Measurements from ENCODE around the gene CACNA1C.
A peak's percentile ranks its signal among the peaks of the same experiment; 100 is the strongest.

The CACNA1C gene

DNA sequence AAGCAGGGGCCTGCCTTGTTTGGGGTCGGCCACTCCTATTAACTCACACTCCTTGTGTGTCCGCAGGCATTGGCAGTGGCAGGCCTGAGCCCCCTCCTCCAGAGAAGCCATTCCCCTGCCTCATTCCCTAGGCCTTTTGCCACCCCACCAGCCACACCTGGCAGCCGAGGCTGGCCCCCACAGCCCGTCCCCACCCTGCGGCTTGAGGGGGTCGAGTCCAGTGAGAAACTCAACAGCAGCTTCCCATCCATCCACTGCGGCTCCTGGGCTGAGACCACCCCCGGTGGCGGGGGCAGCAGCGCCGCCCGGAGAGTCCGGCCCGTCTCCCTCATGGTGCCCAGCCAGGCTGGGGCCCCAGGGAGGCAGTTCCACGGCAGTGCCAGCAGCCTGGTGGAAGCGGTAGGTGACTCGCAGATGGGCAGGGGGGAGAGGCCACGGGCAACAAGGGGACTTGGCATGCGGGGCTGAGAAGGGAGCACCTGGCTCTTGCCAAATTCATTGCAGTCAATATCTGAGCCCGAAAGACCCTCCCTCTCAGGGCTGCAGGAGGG lies 635.7 kb downstream of the CACNA1C start:
- DNase-seq (ENCODE audit: low read depth in 2 of 2) = no peak

GRCh38 chr12:2689393-2689792 lies 636.6 kb downstream of the CACNA1C start:
- no peak for DNase-seq (ENCODE audit: low read depth in 2 of 2)

DNA sequence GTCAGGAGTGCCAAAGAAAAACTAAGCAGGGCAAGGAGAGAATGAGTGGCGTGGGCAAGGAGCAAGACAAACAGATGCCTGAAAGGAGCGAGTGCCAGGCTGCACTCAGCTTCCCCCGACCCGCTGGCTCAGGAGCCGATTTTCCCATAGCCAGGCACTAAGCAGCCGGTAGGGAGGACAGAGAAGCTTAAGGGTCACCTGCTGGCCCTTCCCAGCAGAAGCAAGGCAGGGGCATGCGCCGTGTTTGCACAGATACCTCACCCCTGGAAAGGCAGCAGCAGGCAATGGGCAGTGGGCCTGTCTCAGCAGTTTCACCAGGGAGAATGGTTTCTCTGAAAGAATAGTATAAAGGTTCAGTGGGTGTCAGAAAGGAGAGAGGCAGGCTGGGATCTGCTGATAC lies 637.1 kb downstream of the CACNA1C start:
- DNase-seq (ENCODE audit: low read depth in 2 of 2) = no peak

GRCh38 chr12:2690348-2691005 lies 637.7 kb downstream of the CACNA1C start:
- DNase-seq (ENCODE audit: low read depth in 2 of 2) = no peak

DNA sequence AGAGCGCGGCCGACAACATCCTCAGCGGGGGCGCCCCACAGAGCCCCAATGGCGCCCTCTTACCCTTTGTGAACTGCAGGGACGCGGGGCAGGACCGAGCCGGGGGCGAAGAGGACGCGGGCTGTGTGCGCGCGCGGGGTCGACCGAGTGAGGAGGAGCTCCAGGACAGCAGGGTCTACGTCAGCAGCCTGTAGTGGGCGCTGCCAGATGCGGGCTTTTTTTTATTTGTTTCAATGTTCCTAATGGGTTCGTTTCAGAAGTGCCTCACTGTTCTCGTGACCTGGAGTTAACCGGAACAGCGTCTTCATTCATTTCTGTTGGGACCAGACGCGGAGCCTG lies 638.2 kb downstream of the CACNA1C start:
- peak; percentile 34 to 49 for DNase-seq (ENCODE audit: low read depth in 2 of 2)

GRCh38 chr12:2691345-2692071 lies 638.7 kb downstream of the CACNA1C start:
- DNase-seq (ENCODE audit: low read depth in 2 of 2) = peak; percentile 22 to 29

DNA sequence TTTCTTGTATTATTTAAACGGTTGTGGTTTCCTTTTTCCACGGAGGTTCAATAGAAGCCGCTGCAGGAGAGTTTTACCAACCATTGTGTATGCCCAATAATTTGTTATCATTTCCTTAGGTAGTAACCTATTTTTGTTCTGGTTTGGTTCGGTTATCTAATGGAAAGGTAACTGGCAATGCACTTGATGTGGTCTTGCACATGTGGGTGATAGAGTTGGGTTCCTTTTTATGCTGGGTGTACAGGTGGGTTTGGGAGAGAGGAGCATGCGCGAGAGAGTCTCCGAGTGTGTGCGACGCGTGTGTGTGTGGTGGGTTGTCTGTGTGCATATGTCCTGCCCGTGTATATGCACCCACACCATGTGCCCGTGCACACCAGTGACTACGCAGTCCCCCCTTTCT lies 639.3 kb downstream of the CACNA1C start:
- no peak for DNase-seq (ENCODE audit: low read depth in 2 of 2)

GRCh38 chr12:2693244-2693860 lies 640.6 kb downstream of the CACNA1C start:
- no peak for DNase-seq (ENCODE audit: low read depth in 2 of 2)

DNA sequence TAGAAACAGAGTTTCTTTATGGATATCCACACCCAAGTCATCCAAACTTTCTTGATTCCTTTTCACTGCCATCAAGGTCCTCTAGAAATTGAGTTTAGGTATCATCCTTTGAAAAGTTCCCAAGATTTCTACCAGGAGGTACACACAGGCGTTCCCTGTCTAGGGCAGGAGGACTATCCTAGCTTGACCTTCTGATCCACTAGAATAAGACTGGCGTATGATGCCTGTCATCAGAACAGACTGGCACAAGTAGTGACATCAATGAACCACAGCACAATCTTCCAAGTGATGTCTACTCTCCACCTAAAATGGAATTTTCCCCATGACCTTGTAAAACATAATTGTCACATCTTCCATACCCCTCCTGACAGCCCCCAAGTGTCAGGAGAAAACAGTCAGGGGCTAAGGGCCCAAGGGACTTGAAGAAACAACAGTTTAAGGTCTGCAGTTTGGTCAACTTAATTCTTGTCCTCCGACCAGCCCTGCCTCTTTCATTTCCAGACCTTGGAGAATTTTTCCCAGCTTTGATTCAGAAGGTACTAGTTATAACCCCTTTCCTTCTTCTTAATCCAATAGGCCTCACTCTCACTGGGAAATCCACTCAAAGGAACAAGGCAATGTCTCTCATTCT lies 641.3 kb downstream of the CACNA1C start:
- DNase-seq (ENCODE audit: low read depth in 2 of 2) = no peak

- no peak for DNase-seq (ENCODE audit: low read depth in 2 of 2)
Observed at GRCh38 chr12:2696136-2696535, 643.3 kb downstream of the CACNA1C start.

- no peak for DNase-seq (ENCODE audit: low read depth in 2 of 2)
Observed at GRCh38 chr12:2697057-2697800, 644.4 kb downstream of the CACNA1C start.

GRCh38 chr12:2698566-2698965 lies 645.8 kb downstream of the CACNA1C start:
- no peak for DNase-seq (ENCODE audit: low read depth in 2 of 2)

GRCh38 chr12:2710701-2711100 lies 657.9 kb downstream of the CACNA1C start:
- DNase-seq (ENCODE audit: low read depth in 2 of 2) = no peak

DNA sequence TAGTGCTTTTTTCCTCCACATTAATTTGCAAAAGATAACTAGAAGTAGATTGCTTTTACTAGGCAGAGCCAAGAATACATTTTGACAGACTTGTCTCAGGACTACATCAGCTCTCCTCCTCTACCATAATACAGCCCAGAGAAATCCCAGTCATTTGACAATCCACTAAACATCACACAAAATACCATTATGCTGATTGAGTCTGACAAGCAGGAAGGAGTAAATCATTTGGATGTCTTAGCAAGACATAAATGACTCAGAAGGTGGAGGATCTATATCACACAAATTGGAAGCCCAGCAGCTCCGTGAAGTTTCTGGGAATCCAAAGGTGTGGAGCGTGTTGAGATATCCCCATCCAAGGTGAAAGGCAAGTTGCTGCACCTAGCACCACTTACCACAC lies 666.6 kb downstream of the CACNA1C start:
- DNase-seq (ENCODE audit: low read depth in 2 of 2) = no peak

GRCh38 chr12:2722806-2723205 lies 670.0 kb downstream of the CACNA1C start:
- no peak for DNase-seq (ENCODE audit: low read depth in 2 of 2)

GRCh38 chr12:2732290-2732689 lies 679.5 kb downstream of the CACNA1C start:
- no peak for DNase-seq (ENCODE audit: low read depth in 2 of 2)

- DNase-seq (ENCODE audit: low read depth in 2 of 2) = no peak
Observed at GRCh38 chr12:2733493-2734355, 680.9 kb downstream of the CACNA1C start.

- DNase-seq (ENCODE audit: low read depth in 2 of 2) = no peak
Observed at GRCh38 chr12:2735432-2735831, 682.6 kb downstream of the CACNA1C start.

- DNase-seq (ENCODE audit: low read depth in 2 of 2) = no peak
Observed at GRCh38 chr12:2737656-2738241, 685.0 kb downstream of the CACNA1C start.

DNA sequence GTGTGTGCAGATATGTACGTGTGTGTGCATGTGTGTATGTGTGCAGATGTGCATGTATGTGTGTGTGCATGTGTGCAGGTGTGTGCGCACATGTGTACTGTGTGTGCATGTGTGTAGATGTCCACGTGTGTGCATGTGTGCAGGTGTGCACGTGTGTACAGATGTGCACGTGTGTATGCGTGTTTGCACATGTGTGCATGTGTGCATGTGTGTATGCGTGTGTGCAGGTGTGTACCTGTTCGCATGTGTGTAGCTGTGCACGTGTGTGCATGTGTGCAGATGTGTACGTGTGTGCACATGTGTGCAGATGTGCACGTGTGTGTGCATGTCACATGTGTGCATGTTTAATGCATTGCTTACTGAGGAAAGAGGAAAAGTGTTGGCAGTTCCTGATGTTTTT lies 686.3 kb downstream of the CACNA1C start:
- DNase-seq (ENCODE audit: low read depth in 2 of 2) = no peak
